GM21360 (cell line): ENCODE measurements around the gene VIM.
"Not testable (repeated sequence)": the region's sequence is repeated elsewhere in the genome, so short reads cannot be mapped to it uniquely, and the experiment has no call there.

Source experiments
- ATAC-seq: cut with Tn5 transposase; IDR thresholded peaks from one replicate; pipeline ENCODE4 v1.9.1; 2021; ENCODE audit warnings: mild to moderate bottlenecking, moderate library complexity; ENCODE audit not compliant: unreplicated experiment

The VIM gene

DNA sequence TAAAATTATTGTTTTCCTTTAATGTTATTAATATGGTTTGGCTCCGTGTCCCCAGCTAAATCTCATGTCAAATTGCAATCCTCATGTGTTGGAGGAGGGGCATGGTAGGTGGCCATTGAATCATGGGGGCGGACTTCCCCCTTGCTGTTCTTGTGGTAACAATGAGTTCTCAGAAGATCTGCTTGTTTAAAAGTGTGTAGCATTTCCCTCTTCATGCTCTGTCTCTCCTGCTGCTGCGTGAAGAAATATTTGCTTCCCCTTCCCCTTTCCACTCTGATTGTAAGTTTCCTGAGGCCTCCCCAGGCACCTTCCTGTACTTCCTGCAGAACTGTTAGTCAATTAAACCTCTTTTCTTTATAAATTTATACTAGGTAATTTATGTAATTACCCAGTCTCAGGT, 27.5 kb downstream of the VIM start:
- no peak for ATAC-seq

DNA sequence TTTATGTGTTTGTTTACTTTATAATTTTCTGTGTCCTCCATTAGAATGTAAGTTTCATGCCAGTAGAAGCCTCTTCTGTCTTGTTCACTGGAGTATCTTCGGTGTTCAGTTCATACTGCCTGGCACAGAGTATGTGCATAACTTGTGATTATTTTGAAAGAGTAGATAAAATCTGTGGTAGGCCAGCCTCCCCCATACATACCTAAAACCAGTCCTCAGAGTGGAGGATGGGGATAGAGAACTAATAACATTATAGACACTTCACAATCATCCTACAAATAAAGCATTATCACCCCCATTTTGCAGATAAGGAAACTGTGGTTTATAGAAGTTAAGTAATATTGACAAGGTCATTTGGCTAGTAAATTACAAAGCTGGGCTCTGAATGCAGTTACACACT, 28.0 kb downstream of the VIM start:
- ATAC-seq, result no peak

DNA sequence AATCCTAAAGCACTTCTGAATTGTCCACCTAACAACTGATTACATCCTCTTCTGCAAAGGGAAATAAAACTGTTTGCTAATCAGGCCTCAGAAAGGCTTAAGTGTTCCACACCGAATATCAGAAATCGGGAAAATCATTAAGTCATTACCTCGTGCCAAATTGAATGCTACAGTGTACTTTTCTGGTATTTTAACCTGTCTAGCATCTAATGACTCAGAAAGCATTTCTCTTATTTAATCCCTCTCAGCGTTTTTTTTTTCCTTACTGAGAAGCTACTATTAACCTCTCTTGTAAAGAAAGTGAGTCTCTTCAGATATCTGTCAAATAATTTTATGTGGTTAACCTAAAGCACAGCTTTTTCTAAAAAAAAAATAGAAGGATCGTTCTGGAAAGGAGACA, 28.6 kb downstream of the VIM start:
- no peak for ATAC-seq

DNA sequence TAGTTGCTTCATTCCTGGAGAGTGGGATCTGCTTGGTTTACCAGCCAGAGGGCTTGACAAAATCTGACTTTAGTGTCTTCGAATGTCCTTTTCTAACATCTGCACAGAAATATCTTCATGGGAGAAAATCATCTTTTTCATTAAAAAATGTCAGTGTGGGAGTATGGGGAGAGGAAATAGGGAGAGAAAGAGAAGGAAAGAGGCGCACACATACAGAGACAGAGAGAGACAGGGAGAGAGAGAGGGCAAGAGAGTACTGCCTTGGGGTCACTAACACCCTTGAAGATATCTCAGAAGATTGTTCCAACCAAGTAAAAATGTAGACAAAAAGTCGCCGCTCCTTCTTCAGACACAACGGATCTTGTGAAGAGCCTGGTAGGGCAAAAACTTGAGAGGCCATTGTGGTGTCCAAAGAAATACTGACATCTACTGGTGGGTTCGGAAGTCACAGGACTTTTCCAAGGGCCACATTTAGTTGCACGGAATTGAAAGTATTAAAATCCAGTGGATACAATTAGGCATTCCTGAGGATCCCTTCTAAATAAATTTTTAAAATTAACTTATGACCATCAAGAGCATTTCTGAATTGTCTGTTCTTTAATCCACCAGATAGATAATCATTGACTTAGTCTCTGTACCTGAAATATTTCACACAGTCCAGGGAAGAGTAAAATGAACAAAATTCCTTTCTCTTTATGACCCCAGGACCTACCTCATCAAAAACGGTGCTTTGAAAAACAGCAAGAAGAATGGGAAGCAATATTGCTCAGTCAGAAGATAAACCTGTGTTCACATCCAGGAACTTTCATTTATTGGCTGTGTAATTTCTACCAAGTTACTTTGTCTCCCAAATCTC, 29.7 kb downstream of the VIM start:
- ATAC-seq, result peak; percentile 63

DNA sequence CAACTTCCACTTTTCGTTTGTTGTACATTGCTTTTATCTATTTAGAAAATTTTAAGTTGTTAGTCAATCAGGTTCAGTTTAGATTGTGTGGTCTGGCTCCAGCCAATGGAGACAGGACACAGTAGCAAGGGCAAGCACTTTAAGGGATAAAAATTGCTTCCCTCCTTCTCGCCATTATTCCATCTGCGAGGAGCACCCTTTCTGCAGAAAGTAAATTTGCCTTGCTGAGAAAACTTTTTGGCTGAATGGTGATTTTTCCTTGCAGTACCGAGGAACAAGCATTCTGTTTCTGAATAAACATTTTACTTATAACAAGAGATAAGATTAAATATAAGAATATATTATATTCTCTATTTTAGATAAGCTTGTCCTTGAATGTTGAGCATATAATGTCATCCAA, 34.5 kb downstream of the VIM start:
- ATAC-seq, result no peak

DNA sequence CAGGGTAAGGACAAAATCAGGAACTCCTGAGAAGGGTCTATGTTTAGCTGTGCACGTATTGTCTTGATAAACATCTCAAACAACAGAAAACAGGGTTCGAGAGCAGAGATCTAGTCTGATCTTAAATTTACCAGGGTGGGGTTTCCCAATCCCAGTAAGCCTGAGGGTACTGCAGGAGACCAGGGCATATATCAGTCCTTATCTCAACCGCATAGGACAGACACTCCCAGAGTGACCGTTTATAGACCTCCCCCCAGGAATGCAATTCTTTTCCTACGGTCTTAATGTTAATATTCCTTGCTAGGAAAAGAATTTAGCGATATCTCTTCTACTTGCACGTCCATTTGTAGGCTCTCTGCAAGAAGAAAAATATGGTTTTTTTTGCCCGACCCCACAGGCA, 35.5 kb downstream of the VIM start:
- no peak for ATAC-seq

DNA sequence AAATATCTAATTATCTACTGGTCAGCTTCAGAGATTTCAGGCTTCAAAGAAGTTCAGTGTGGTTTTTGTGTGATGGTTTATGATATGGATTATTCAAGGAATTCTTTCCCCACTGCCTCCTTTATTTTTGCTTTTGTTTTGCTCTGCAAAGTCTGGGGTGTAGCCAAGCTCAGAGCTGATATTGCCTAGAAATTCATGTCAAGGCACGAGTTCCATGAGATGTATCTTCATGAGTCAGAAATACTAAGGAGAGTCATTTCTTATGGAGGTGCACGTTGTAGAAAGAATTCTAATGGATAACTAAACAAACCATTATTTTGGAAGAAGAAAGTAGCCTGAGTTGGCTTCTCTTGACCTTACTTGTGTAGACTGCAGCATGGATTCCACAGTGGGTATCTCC, 37.4 kb downstream of the VIM start:
- ATAC-seq, result no peak

DNA sequence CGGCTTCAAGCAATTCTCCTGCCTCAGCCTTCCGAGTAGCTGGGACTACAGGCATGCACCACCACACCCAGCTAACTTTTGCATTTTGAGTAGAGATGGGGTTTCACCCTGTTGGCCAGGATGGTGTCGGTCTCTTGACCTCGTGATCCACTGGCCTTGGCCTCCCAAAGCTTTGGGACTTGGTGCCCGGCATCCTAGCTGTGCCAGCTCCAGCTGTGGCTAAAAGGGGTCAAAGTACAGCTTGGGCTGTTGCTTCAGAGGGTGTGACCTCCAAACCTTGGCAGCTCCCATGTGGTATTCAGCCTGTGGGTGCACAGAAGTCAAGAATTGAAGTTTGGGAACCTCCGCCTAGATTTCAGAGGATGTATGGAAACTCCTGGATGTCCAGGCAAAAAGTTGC, 38.5 kb downstream of the VIM start:
- not testable (repeated sequence) for ATAC-seq

DNA sequence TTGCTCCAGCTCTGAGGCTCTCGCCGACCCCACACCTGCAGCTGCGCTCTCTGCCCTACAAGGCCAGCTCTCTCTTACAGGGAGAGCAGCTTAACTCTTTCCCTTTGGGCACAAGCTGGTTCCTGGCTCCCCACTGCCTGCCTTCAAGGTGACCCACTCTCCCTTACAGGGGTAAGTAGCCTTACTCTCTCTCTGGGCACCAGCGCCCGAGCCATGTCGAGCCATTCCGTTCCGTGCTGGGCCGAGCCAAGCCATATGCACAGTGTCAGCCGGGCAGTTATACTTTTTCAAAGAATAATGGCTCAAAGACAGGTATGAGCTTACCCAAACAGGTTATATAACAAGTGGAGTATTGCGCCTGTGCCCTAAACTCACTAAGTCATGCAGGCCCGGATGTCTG, 44.6 kb downstream of the VIM start:
- no peak for ATAC-seq

DNA sequence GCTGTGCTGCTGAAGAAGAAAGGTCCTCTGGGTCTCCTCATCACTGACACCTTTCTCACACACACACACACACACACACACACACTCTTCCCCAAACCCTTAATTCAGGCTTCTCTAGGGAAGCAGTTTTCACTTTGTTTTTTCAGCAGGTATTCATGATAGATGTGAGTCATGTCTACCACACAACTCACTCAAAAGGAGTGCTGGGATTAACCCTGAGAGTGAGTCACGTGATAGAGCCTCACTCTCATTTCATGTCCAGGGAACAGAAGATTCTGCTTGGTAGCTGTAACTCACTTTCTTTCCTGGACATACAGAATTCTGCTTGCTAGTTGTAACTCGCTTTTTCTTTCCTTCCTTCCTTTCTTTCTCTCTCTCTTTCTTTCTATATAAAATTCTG, 45.4 kb downstream of the VIM start:
- ATAC-seq, result no peak

DNA sequence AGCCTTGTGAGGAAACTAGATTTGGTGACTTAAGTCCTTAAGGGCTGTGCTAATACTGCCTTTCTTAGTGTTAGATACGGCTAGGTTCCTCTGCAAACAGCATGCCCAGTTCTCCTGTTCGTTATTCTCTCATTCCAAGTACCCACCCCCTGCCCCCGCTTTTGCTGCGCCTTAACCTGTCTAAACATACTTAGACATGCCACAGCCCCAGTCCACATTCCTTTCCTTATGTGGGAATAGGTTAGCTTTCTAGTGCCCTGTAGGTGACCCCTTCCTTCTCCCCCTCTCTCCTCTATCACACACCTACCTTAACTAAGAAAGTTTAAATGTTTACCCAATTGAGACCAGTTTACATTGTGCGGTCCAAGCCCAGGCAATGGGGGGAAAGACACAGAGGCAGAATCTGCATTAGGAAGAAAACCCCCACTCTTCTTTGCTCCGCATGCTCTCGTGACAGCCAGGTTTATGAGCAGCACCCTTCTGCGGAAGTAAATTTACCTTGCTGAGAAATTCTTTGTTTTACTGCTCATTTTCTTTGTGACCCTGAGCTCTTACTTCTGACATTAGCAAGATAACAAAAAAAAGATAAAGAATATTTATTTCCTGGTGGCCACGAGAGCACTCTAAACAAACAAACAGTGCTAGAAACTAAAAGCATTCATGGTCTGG, 48.8 kb downstream of the VIM start:
- no peak for ATAC-seq

DNA sequence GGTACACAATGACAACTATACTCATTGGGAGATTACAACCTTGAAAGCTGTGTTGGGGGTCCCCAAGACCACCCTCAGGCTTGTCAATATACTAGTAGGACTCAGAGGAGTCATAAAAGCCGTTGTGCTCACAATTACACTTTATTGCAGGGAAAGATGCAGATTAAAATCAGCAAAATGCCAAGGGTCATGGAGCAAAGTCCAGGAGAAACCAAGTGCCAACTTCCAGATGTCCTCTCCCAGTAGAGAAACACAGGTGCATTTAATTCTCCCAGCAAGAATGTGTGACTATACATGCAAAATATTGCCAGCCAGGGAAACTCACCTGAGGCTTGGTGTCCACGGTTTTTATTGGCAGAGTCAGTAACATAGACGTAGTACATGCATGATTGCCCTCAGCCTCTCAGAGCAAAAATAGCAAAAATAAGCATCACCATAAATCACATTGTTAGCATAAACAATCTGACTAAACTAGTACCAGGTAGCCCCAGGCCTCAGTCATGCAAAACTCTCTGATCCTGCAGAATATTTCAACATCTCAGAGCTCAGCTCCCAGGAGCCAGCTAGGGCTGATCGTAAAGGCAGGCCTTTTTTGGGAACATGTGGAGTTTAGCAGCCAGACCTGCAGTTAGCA, 50.7 kb downstream of the VIM start:
- ATAC-seq, result no peak

DNA sequence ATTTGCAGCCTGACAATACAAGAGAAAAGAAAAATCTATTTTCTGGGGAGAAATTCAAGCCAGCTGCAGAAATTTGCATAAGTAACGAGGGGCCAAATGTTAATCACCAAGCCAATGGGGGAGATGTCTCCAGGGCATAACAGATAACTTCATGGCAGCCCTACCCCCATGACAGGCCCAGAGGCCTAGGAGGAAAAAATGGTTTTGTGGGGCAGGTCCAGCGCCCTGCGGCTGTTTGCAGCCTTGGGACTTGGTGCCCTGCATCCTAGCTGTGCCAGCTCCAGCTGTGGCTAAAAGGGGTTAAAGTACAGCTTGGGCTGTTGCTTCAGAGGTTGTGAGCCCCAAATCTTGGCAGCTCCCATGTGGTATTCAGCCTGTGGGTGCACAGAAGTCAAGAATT, 54.3 kb downstream of the VIM start:
- no peak for ATAC-seq

DNA sequence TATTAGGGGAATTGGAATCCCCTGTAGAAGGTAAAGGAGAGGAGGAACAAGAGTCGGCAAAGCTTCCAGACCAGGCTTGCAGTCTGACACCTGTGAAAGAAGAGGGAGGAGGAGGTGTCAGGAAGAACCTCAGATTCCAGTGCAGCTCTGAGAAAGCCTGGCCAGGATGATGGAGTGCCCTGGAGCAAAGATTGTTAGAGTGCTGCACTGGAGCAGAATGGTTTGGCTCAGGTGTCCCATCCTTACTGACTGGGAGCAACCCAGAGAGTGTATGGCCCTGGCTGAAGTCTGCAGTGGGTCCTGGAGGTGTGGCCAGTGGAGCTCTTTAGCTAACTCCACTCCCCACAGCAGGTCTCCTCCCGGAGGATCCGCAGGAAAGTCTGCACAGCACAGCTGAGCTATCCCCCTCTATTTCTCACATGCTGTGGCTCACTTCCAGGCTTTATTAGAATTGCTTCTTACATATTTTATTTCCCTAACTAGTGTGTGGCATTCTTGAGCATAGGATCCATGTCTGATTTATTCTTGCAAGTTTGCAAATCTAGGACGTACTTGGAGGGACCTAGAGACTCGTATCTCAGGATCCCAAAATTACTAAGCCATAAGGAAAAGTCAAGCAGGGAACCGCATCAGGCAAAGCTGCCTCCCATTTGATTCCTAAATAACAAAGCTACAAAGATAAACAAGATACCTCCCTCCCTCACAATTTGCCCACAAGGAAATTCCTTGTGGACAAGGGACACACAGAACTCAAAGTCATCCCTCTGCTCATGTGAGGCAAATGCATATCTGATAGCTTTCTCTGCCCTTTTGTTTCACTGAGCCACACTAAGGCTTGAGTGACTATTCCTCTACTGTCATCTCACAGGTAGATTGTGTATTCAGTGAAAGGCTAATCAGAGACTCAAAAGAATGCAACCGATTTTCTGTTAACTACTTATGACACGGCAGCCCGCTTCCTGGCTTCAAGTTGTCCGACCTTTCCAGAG, 58.8 kb downstream of the VIM start:
- ATAC-seq, result no peak
